Ovary (tissue), 3 donors: ENCODE measurements around the gene GOLGA1.
"Not testable (repeated sequence)": the region's sequence is repeated elsewhere in the genome, so short reads cannot be mapped to it uniquely, and the experiment has no call there.

Source experiments
- CTCF ChIP-seq, 3 donors: fragments of 450-650 bp in 2 of 3; fragments of 200-600 bp in 1 of 3; IDR thresholded peaks; one replicate each; pipeline versions ENCODE4 v1.5.1 to v1.8.0; 2016 to 2022; ENCODE audit warnings: antibody characterized with exemption in 3 of 3, mild to moderate bottlenecking in 1 of 3
- EP300 ChIP-seq: sonication (generic); formaldehyde crosslinking; IDR thresholded peaks from one replicate; pipeline ENCODE4 v1.6.1; 2017; ENCODE audit warnings: antibody characterized with exemption
- POLR2A ChIP-seq: fragments of 450-650 bp; IDR thresholded peaks from one replicate; pipeline ENCODE4 v1.6.1; 2017; ENCODE audit warnings: antibody characterized with exemption, mild to moderate bottlenecking, moderate library complexity
- donor health status: DM: no; HTN: no; CAD: no.

- not testable (repeated sequence) for TF ChIP-seq CTCF (IDR thresholded peaks at IDR 0.05); EP300; POLR2A
These were observed 102.2 kb downstream of the GOLGA1 start for GRCh38 chr9:124838567-124839275.
